Measurements from ENCODE around the gene APEX1. TPM values are rescaled to one million over a fixed set of nuclear protein-coding genes. Genes with fewer than 3 reads are reported as not detected.

Gene APEX1
- total RNA-seq, 4 donors from 2014 or later: 107 to 217 (median 119) TPM

DNA sequence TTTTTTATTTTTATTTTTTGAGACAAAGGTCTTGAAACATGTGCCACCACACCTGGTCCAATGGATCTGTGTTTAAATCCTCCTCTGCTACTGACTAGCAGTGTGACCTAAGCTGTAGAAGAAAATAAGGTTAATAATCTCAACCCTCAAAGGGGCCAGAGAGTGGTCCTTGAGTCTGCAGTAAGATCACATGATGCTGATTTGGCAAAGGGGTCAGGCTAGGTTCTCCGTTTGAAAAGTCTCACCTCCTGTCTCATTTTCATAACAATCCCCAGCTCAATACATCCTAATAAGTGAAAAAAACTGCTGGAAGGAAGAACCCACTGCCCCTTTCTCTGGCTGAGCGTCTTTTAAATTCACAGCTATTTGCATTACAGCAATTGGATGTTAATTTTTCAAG is 33.8 kb upstream of the APEX1 start:
- intact Hi-C loops (cut with DNase I; ENCODE audit: low total_unique reads): no loop called here
- WGBS, 2 donors: 24 to 36% methylated on average over 2 of the region's 2 CpGs
- TF ChIP-seq, protein P1, sequence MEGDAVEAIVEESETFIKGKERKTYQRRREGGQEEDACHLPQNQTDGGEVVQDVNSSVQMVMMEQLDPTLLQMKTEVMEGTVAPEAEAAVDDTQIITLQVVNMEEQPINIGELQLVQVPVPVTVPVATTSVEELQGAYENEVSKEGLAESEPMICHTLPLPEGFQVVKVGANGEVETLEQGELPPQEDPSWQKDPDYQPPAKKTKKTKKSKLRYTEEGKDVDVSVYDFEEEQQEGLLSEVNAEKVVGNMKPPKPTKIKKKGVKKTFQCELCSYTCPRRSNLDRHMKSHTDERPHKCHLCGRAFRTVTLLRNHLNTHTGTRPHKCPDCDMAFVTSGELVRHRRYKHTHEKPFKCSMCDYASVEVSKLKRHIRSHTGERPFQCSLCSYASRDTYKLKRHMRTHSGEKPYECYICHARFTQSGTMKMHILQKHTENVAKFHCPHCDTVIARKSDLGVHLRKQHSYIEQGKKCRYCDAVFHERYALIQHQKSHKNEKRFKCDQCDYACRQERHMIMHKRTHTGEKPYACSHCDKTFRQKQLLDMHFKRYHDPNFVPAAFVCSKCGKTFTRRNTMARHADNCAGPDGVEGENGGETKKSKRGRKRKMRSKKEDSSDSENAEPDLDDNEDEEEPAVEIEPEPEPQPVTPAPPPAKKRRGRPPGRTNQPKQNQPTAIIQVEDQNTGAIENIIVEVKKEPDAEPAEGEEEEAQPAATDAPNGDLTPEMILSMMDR (IDR thresholded peaks at IDR 0.05): no peak
- no peak for TF ChIP-seq POLR2A (IDR thresholded peaks at IDR 0.05)
- no peak overlapping the region for H3K4me3 ChIP-seq (ENCODE audit: low read depth, poor library complexity, severe bottlenecking)
- peak in 1 of 2 donors; percentile 13 for DNase-seq (ENCODE audit: low spot score in 2 of 2)

DNA sequence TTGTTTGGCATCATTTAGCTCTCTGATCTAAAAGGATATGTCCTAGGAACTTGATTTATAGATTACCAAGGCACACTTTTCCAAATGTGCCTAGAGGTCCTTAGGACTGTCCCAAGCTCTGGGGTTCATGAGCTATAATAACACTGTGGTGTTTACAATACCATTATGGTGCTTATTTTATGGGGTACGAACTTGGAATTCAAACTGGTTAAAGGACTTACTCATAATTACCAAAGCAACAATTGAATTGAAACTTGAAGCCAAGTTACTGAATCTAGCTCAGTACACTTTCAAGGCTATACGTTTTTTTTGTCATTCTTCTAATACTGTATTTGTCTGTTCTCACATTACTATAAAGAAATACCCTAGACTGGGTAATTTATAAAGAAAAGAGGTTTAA is 32.1 kb upstream of the APEX1 start:
- 63 to 73% methylated on average over 2 of the region's 2 CpGs for WGBS, 2 donors
- intact Hi-C loops (cut with DNase I; ENCODE audit: low total_unique reads): no loop called here
- no peak for TF ChIP-seq POLR2A (IDR thresholded peaks at IDR 0.05)
- TF ChIP-seq, protein P1 (IDR thresholded peaks at IDR 0.05): no peak
- no peak overlapping the region for H3K4me3 ChIP-seq (ENCODE audit: low read depth, poor library complexity, severe bottlenecking)
- no peak for DNase-seq (ENCODE audit: low spot score in 2 of 2)

DNA sequence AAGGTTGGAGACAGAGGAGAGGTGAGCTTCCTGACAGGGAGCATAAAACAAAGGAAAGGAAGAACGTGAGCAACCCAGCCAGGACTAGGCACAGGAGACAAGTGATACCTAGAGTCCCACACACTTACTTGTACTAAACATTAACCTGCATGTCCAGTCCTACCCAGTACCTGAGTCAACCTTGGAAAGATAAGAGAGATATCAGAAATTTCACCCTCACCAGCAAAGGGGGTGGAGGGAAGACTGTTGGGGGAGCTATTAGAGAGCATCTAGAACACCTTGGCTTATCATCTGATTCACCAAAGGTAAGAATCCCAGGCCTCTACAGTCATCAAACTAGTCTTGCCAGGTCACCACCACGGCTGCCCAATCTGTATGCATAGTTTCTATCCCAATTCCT is 30.2 kb upstream of the APEX1 start:
- DNase-seq (ENCODE audit: low spot score in 2 of 2): peak in 1 of 2 donors; percentile 23
- intact Hi-C loops (cut with DNase I; ENCODE audit: low total_unique reads): no loop called here
- WGBS, 2 donors: 32 to 44% methylated on average over 2 of the region's 2 CpGs
- H3K4me3 ChIP-seq (ENCODE audit: low read depth, poor library complexity, severe bottlenecking): no peak overlapping the region
- no peak for TF ChIP-seq POLR2A (IDR thresholded peaks at IDR 0.05)
- TF ChIP-seq, protein P1 (IDR thresholded peaks at IDR 0.05): no peak

DNA sequence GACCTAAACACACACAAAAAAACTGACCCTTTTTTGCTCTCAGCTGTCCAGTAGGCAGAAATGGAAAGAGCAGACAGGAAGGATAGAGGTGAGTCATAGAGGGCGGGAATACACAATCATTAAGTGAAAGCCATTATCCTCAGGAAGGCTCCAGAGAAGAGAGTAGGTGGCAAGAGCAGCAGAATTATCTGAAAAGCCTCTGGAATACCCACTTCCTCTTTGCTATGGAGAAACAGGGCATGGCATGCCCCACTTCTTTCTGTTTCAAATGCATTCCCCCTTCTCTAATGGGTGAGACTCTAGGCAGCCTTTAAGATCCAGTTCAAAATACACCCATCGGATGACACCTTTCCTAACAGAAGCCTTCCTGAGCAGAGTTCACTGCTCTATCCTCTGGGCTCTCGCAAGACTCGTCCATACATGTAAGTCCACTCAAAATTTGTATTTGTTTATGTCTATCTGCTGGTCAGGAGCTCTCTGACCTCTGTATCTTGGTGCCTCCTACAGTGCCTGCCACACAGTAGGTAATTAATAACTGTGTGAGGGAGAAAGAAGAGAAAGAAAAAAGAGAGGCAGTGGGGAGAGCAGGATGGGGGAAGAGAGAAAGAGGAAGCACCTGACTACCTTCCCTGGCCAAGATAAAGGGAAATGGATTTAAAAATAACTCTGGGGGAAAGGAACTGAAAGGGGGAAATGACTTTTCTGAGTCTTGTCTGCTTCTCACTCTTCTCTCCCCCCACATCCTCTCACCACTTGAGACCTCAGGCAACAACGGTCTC is 27.6 kb upstream of the APEX1 start:
- H3K4me3 ChIP-seq (ENCODE audit: low read depth, poor library complexity, severe bottlenecking): no peak overlapping the region
- no peak for TF ChIP-seq POLR2A (IDR thresholded peaks at IDR 0.05)
- TF ChIP-seq, protein P1 (IDR thresholded peaks at IDR 0.05): no peak
- intact Hi-C loops (cut with DNase I; ENCODE audit: low total_unique reads): no loop called here
- no peak for DNase-seq (ENCODE audit: low spot score in 2 of 2)
- WGBS, 2 donors: 59 to 64% methylated on average over 5 of the region's 5 CpGs

DNA sequence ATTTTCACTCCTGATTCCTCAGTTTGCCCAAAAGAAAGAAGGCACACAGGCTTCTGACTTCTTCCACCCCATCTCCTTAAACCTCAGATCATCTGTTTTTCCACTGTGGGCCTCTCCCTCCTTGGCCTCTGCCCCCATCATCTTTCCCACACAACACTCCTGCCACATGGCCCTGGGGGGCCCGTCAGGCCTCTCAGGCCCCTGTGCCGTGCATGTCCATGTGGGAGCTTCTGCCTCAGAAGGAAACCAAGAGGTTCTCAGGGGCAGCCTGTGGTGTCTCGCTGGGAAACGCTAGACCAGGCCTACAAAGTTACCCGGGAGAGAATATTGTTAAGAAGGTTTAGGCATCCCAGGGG is 27.0 kb upstream of the APEX1 start:
- H3K4me3 ChIP-seq (ENCODE audit: low read depth, poor library complexity, severe bottlenecking): no peak overlapping the region
- 77 to 79% methylated on average over 5 of the region's 5 CpGs for WGBS, 2 donors
- TF ChIP-seq, protein P1 (IDR thresholded peaks at IDR 0.05): no peak
- TF ChIP-seq POLR2A (IDR thresholded peaks at IDR 0.05): no peak
- DNase-seq (ENCODE audit: low spot score in 2 of 2): no peak
- intact Hi-C loops (cut with DNase I; ENCODE audit: low total_unique reads): no loop called here

DNA sequence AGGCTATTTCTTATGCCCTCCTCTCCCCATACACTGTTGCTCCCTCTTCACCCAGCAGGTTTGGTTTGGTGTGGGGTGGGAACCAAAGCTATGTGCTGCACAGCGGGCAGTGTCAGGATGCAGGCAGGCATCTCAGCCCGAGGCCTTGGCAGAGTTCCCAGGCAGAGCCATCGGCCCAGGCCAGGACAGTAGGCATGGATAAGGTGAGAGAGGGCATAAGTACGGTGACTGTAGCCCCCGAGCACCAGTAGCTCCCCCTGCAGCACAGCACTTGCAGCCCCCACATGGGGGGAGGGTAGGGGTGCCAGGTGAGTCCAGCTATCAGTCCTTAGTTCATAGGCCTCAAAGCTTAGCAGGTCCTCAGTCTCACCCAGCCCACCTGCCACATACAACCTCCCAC is 26.2 kb upstream of the APEX1 start:
- no peak overlapping the region for H3K4me3 ChIP-seq (ENCODE audit: low read depth, poor library complexity, severe bottlenecking)
- intact Hi-C loops (cut with DNase I; ENCODE audit: low total_unique reads): no loop called here
- DNase-seq (ENCODE audit: low spot score in 2 of 2): no peak
- WGBS, 2 donors: 50 to 53% methylated on average over 5 of the region's 5 CpGs
- TF ChIP-seq, protein P1 (IDR thresholded peaks at IDR 0.05): no peak
- no peak for TF ChIP-seq POLR2A (IDR thresholded peaks at IDR 0.05)
